K562 (cell line): Measurements from ENCODE around the gene CLCN5. TPM values are rescaled to one million over a fixed set of nuclear protein-coding genes. Genes with fewer than 3 reads are reported as not detected.
A peak's percentile ranks its signal among the peaks of the same experiment; 100 is the strongest.

Source experiments
- ATAC-seq: fragments of 200-7000 bp; cut with Tn5 transposase; 3 replicates; pipeline ENCODE4 v1.9.1; 2020; ENCODE audit warnings: moderate library complexity
- BruUV-seq: library from RNA; stranded (reverse); fragments of 400-500 nt; replicated peaks from 2 replicates; lab custom pipeline; 2021; lab: Mats Ljungman, UMichigan
- CTCF ChIA-PET: fragments of 300-600 bp; formaldehyde crosslinking; extraction: SDS; loops from one replicate; lab custom pipeline; 2021; ENCODE audit warnings: low intra/inter-chr PET ratio; lab: Yijun Ruan, JAX
- POLR2A ChIA-PET: fragments of 300-600, 350-650 bp; sonication (Branson Sonifier 250); formaldehyde crosslinking; extraction: SDS; loops from one replicate; lab custom pipeline; 2021; ENCODE audit warnings: antibody characterized with exemption, inconsistent platforms; lab: Yijun Ruan, JAX
- DNase-seq, 4 experiments: peaks; one replicate each; pipeline versions ENCODE4 v3.0.0 to v3.0.0-alpha.2; 2011 to 2018; ENCODE audit warnings: low spot score in 3 of 4, mixed read lengths in 3 of 4; ENCODE audit errors: extremely low read depth in 1 of 4
- FAIRE-seq: peaks from 2 replicates; lab custom pipeline; 2011; peaks lifted over from hg19 to GRCh38; lab: Jason Lieb, UNC
- H2AFZ ChIP-seq: 2 replicates; pipeline ENCODE4 v1.6.0; 2011; ENCODE audit warnings: low read depth, low read length, control low read depth, inconsistent platforms
- H3K27ac ChIP-seq: fragments of 200-600 bp; 3 replicates; pipeline ENCODE4 v1.8.0; 2011; ENCODE audit warnings: low read depth, mild to moderate bottlenecking, control low read depth, inconsistent platforms, low read length, moderate library complexity, mixed read lengths; ENCODE audit errors: extremely low read depth
- H3K27me3 ChIP-seq, 2 experiments: fragments of 300-600 bp in 1 of 2; 2 replicates in 1 of 2; 3 replicates in 1 of 2; pipeline versions ENCODE4 v1.6.0 to v1.8.0; 2011; ENCODE audit warnings: inconsistent platforms in 2 of 2, low read length in 2 of 2, mild to moderate bottlenecking in 1 of 2, mixed read lengths in 1 of 2, moderate library complexity in 1 of 2; ENCODE audit not compliant: control insufficient read depth in 2 of 2, insufficient read depth in 2 of 2
- H3K36me3 ChIP-seq: fragments of 300-600 bp; 3 replicates; pipeline ENCODE4 v1.8.0; 2011; ENCODE audit warnings: mild to moderate bottlenecking, low read length, inconsistent platforms; ENCODE audit not compliant: control insufficient read depth, insufficient read depth
- H3K4me1 ChIP-seq, 2 experiments: fragments of 200-600 bp in 1 of 2; replicated peaks in 1 of 2; 2 replicates in 1 of 2; 3 replicates in 1 of 2; pipeline versions ENCODE4 v1.5.1 to v1.8.0; 2011; ENCODE audit warnings: inconsistent platforms in 2 of 2, low read length in 2 of 2, mild to moderate bottlenecking in 1 of 2, mixed read lengths in 1 of 2, moderate library complexity in 1 of 2; ENCODE audit not compliant: control insufficient read depth in 2 of 2, insufficient read depth in 2 of 2
- H3K4me2 ChIP-seq: 2 replicates; pipeline ENCODE4 v1.6.1; 2011; ENCODE audit warnings: low read length, control low read depth, inconsistent platforms, mixed read lengths; ENCODE audit not compliant: insufficient read depth
- H3K4me3 ChIP-seq: fragments of 200-600 bp; sonication (generic), shearing (Covaris generic); 2 replicates; pipeline ENCODE4 v1.5.1; 2016; ENCODE audit warnings: control low read depth, inconsistent platforms
- H3K79me2 ChIP-seq: fragments of 200-600 bp; 3 replicates; pipeline ENCODE4 v1.8.0; 2011; ENCODE audit warnings: low read length, inconsistent platforms; ENCODE audit not compliant: control insufficient read depth, insufficient read depth
- H3K9ac ChIP-seq, 2 experiments: 2 replicates each; pipeline versions ENCODE4 v1.6.0 to v1.6.1; 2011; ENCODE audit warnings: low read depth in 2 of 2, low read length in 2 of 2, control low read depth in 1 of 2, inconsistent platforms in 1 of 2, mild to moderate bottlenecking in 1 of 2, mixed read lengths in 1 of 2; ENCODE audit not compliant: insufficient read depth in 1 of 2
- H3K9me1 ChIP-seq: one replicate; pipeline ENCODE4 v1.6.0; 2011; ENCODE audit warnings: inconsistent platforms, mild to moderate bottlenecking, low read length, moderate library complexity; ENCODE audit not compliant: control insufficient read depth, insufficient read depth
- H3K9me3 ChIP-seq: replicated peaks from 2 replicates; pipeline ENCODE4 v1.5.1; 2011; ENCODE audit warnings: low read depth, low read length, inconsistent platforms; ENCODE audit not compliant: control insufficient read depth, insufficient read depth
- H4K20me1 ChIP-seq: replicated peaks from 2 replicates; pipeline ENCODE4 v1.6.1; 2011; ENCODE audit warnings: low read length, inconsistent platforms, mixed read lengths; ENCODE audit not compliant: control insufficient read depth, insufficient read depth
- CHD2 ChIP-seq: IDR thresholded peaks from 2 replicates; pipeline ENCODE4 v1.6.1; 2011; ENCODE audit warnings: low read depth, low read length
- KAT2B ChIP-seq: IDR thresholded peaks from one replicate; pipeline ENCODE4 v1.6.1; 2012; ENCODE audit warnings: low read depth, mild to moderate bottlenecking, control low read depth, inconsistent platforms, low read length, moderate library complexity
- NONO ChIP-seq, 2 experiments: fragments of 200-400 bp in 1 of 2; fragments of 450-650 bp in 1 of 2; formaldehyde crosslinking in 1 of 2; IDR thresholded peaks; 2 replicates each; pipeline ENCODE4 v1.6.1; 2017; ENCODE audit warnings: low read depth in 2 of 2, mild to moderate bottlenecking in 2 of 2, moderate library complexity in 2 of 2, low read length in 1 of 2
- PCBP1 ChIP-seq: fragments of 200-400 bp; formaldehyde crosslinking; IDR thresholded peaks from 2 replicates; pipeline ENCODE4 v1.6.1; 2018; ENCODE audit warnings: mild to moderate bottlenecking, low read depth, low read length; ENCODE audit not compliant: poor library complexity, severe bottlenecking
- POLR2A ChIP-seq: fragments of 450-650 bp; conservative IDR thresholded peaks from 2 replicates; pipeline ENCODE4 v1.6.1; 2016
- RFX5 ChIP-seq: IDR thresholded peaks from 2 replicates; pipeline ENCODE4 v1.6.1; 2011; ENCODE audit warnings: low read depth, mild to moderate bottlenecking, improper control_type of control experiment, low read length
- SIRT6 ChIP-seq: IDR thresholded peaks from one replicate; pipeline ENCODE4 v1.6.1; 2012; ENCODE audit warnings: low read depth, mild to moderate bottlenecking, control low read depth, inconsistent platforms, low read length, moderate library complexity
- ZKSCAN8 ChIP-seq: fragments of 200-800 bp; sonication (Bioruptor generic); IDR thresholded peaks from 2 replicates; pipeline ENCODE4 v1.6.1; 2016; ENCODE audit warnings: missing genetic modification characterization, missing compliant biosample characterization
- ZNF507 ChIP-seq: conservative IDR thresholded peaks from 2 replicates; pipeline ENCODE4 v1.6.1; 2017; ENCODE audit warnings: missing genetic modification characterization, missing compliant biosample characterization
- WGBS: fragments of 100-300 bp; shearing (Covaris generic); methylation state at CpG from one replicate; pipeline ENCODE4 v1.1.6; 2016; ENCODE audit warnings: low coverage, mixed read lengths; ENCODE audit not compliant: insufficient coverage; ENCODE audit errors: missing lambda C conversion rate; 5-methylcytosine and 5-hydroxymethylcytosine counted together
- in situ Hi-C: fragments of 300-500 bp; cut with MboI; formaldehyde crosslinking; loops from 4 replicates; pipeline ENCODE4 v1.15.0; 2018; ENCODE audit warnings: inconsistent platforms, mixed read lengths
- intact Hi-C: fragments of 100-400 bp; cut with micrococcal nuclease; formaldehyde crosslinking; loops from 2 replicates; pipeline ENCODE4 v1.14.2; 2022
- polyA plus RNA-seq, 8 experiments: library from polyadenylated mRNA; depleted of rRNA in 4 of 8; stranded (reverse) in 5 of 8; unstranded in 3 of 8; fragments of >200 nt; fragmentation: Nextera tagmentation in 2 of 8; fragmentation: Illumina TruSeq in 1 of 8; extraction: Ambion mirVana in 2 of 8; extraction: Trizol in 1 of 8; gene quantifications; 2 replicates each; pipeline versions ENCODE4 v1.2.1 to v1.2.3, GENCODE V29; 2011 to 2014; ENCODE audit warnings: inconsistent platforms in 1 of 8, missing spikeins in 1 of 8
- total RNA-seq, 7 experiments: library from RNA; depleted of rRNA in 6 of 7; stranded (reverse); fragments of >200 nt in 6 of 7; fragmentation: Illumina TruSeq in 2 of 7; extraction: Trizol in 2 of 7; gene quantifications; 2 replicates each; pipeline versions ENCODE4 v1.2.1 to v1.2.3, GENCODE V29; 2011 to 2021; ENCODE audit warnings: low replicate concordance in 1 of 7
- TF ChIP-seq, protein P1 (sequence below): fragments of 450-650 bp; IDR thresholded peaks from 2 replicates; pipeline ENCODE4 v1.6.1; 2016; ENCODE audit warnings: mild to moderate bottlenecking
- TF ChIP-seq, protein P2 (sequence below): fragments of 250-450 bp; sonication (Bioruptor Pico); IDR thresholded peaks from 2 replicates; pipeline ENCODE4 v1.9.0; 2021; ENCODE audit warnings: mild to moderate bottlenecking

CLCN5 gene
- total and polyA plus RNA-seq, 9 of the 15 experiments (the other 6 are each of a cell fraction or from before 2014, with no cell fraction given) = 0.94 to 11.8 (median 7.1) TPM

DNA sequence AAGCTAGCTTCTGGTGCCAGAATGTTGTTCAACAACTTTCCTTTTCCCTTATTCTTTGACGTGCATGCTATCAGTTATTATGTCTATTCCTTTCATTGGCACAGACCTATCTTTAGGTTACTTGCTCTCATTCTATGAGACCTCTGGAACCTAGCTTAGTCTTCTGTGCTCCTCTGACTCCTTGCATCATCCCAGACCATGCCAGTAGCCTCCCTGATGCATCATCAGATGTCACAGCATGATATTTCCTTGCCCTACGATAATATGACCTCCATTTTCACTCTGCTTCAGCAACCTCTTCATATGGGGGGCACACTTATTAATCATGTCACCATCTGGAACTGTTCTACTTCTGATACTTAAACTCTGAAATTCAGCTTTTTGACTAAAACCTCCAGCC, 37.2 kb downstream of the CLCN5 start:
- H3K27ac ChIP-seq = no peak overlapping the region
- no peak overlapping the region for H3K9ac ChIP-seq
- H3K9me3 ChIP-seq = no peaks in the 10 kb centered on the region
- no peak for TF ChIP-seq SIRT6
- TF ChIP-seq, protein P1, sequence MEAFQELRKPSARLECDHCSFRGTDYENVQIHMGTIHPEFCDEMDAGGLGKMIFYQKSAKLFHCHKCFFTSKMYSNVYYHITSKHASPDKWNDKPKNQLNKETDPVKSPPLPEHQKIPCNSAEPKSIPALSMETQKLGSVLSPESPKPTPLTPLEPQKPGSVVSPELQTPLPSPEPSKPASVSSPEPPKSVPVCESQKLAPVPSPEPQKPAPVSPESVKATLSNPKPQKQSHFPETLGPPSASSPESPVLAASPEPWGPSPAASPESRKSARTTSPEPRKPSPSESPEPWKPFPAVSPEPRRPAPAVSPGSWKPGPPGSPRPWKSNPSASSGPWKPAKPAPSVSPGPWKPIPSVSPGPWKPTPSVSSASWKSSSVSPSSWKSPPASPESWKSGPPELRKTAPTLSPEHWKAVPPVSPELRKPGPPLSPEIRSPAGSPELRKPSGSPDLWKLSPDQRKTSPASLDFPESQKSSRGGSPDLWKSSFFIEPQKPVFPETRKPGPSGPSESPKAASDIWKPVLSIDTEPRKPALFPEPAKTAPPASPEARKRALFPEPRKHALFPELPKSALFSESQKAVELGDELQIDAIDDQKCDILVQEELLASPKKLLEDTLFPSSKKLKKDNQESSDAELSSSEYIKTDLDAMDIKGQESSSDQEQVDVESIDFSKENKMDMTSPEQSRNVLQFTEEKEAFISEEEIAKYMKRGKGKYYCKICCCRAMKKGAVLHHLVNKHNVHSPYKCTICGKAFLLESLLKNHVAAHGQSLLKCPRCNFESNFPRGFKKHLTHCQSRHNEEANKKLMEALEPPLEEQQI = no peak
- DNase-seq (no peak), FAIRE-seq (peak; percentile 6), ATAC-seq (no peak)
- no peak overlapping the region for H2AFZ ChIP-seq
- intact Hi-C loops = no loop called here
- no TSS peak for BruUV-seq
- H3K9me1 ChIP-seq = no peaks in the 10 kb centered on the region
- H3K27me3 ChIP-seq = no peaks in the 10 kb centered on the region
- in situ Hi-C loops = no loop called here
- no peaks in the 10 kb centered on the region for H3K79me2 ChIP-seq
- no peaks in the 10 kb centered on the region for H3K4me1 ChIP-seq
- 11% methylated on average over 2 of the region's 2 CpGs for WGBS
- no peak overlapping the region for H3K4me3 ChIP-seq
- ChIA-PET CTCF (no interaction called here), POLR2A (no interaction called here)
- H3K36me3 ChIP-seq = no peaks in the 10 kb centered on the region
- H3K4me2 ChIP-seq = no peak overlapping the region
- H4K20me1 ChIP-seq = no peaks in the 10 kb centered on the region

DNA sequence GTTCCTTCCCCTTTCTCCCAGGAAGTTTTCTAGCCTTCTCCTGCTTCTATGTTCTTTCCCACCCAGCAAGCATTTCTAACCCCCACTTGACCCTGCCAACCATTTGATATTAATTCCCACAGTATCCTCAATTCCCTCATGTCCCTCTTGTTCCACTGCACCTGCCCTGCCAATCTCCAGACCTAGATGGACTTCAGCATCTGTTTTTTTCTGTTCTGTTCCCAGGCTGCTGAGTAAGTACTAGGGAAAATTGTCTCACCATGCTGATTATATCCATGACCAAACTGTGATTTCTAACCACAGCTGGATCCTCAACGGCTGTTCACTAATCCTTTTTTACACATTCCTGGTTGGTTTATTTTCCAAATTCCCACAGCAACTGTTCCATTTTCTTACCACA, 37.7 kb downstream of the CLCN5 start:
- Histone ChIP-seq H3K9ac (no peak overlapping the region), H2AFZ (no peak overlapping the region), H3K4me3 (no peak overlapping the region), H3K36me3 (no peaks in the 10 kb centered on the region), H3K27me3 (no peaks in the 10 kb centered on the region), H3K4me2 (no peak overlapping the region), H3K9me1 (no peaks in the 10 kb centered on the region), H3K27ac (no peak overlapping the region), H3K9me3 (no peaks in the 10 kb centered on the region), H3K4me1 (no peaks in the 10 kb centered on the region), H4K20me1 (no peaks in the 10 kb centered on the region), H3K79me2 (no peaks in the 10 kb centered on the region)
- BruUV-seq = no TSS peak
- ChIA-PET POLR2A (no interaction called here), CTCF (no interaction called here)
- TF ChIP-seq ZNF507 (tag) = no peak
- no peak for TF ChIP-seq POLR2A
- TF ChIP-seq, protein P2, sequence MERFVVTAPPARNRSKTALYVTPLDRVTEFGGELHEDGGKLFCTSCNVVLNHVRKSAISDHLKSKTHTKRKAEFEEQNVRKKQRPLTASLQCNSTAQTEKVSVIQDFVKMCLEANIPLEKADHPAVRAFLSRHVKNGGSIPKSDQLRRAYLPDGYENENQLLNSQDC (CRISPR knock-in tag) = no peak
- no peak for TF ChIP-seq NONO (IDR thresholded peaks at IDR 0.05; ENCODE audit: low read depth in 2 of 2, low read length in 1 of 2)
- no peak for TF ChIP-seq ZKSCAN8 (CRISPR knock-in tag)
- no peak for TF ChIP-seq KAT2B
- no peak for TF ChIP-seq RFX5
- no peak for TF ChIP-seq PCBP1
- TF ChIP-seq CHD2 = no peak
- WGBS = 20% methylated on average over 1 of the region's 1 CpG
- ATAC-seq = no peak
- no peak for DNase-seq
- intact Hi-C loops = no loop called here
- no peak for FAIRE-seq
- in situ Hi-C loops = no loop called here
